BE2C (cell line): ENCODE results near the gene MINDY4B.

Experiments
- DNase-seq: peaks from one replicate; pipeline ENCODE4 v3.0.0-alpha.2; 2020
- H3K27me3 ChIP-seq: fragments of 250-450 bp; sonication (Bioruptor Pico); 2 replicates; pipeline ENCODE4 v1.5.1; 2020; ENCODE audit warnings: mild to moderate bottlenecking
- H3K36me3 ChIP-seq: fragments of 250-450 bp; sonication (Bioruptor Pico); 2 replicates; pipeline ENCODE4 v1.5.1; 2020; ENCODE audit warnings: mild to moderate bottlenecking
- H3K4me1 ChIP-seq: fragments of 250-450 bp; sonication (Bioruptor Pico); 2 replicates; pipeline ENCODE4 v1.5.1; 2020
- H3K4me3 ChIP-seq: 2 replicates; pipeline ENCODE4 v1.5.1; 2011; ENCODE audit warnings: low read depth, low read length
- H3K9me3 ChIP-seq: fragments of 250-450 bp; sonication (Bioruptor Pico); 2 replicates; pipeline ENCODE4 v1.5.1; 2020
- CTCF ChIP-seq: IDR thresholded peaks from 2 replicates; pipeline ENCODE4 v1.5.1; 2012; ENCODE audit warnings: mild to moderate bottlenecking, low read depth, low read length

MINDY4B gene

GRCh38 chr3:150897592-150897991, 7.6 kb downstream of the MINDY4B start:
- no peak for DNase-seq
- no peak for TF ChIP-seq CTCF
- Histone ChIP-seq H3K9me3 (no peaks in the 10 kb centered on the region), H3K36me3 (no peaks in the 10 kb centered on the region), H3K4me1 (no peaks in the 10 kb centered on the region; the same call in 1 of the 2 replicates), H3K27me3 (peaks cover 3% of the 10 kb centered on the region), H3K4me3 (no peak overlapping the region)

- Histone ChIP-seq H3K9me3 (no peaks in the 10 kb centered on the region; the same call in 1 of the 2 replicates), H3K27me3 (peaks cover 3% of the 10 kb centered on the region; the same call in 1 of the 2 replicates), H3K4me3 (no peak overlapping the region), H3K4me1 (no peaks in the 10 kb centered on the region), H3K36me3 (no peaks in the 10 kb centered on the region)
- no peak for TF ChIP-seq CTCF
- no peak for DNase-seq
These were observed 14.4 kb downstream of the MINDY4B start for GRCh38 chr3:150890831-150891230.

GRCh38 chr3:150890295-150890694, 14.9 kb downstream of the MINDY4B start:
- Histone ChIP-seq H3K36me3 (no peaks in the 10 kb centered on the region), H3K27me3 (0 out of 2 replicates have a peak, but pooled peaks cover 3% of the 10 kb centered on the region), H3K4me3 (no peak overlapping the region), H3K4me1 (no peaks in the 10 kb centered on the region), H3K9me3 (no peaks in the 10 kb centered on the region; the same call in 1 of the 2 replicates)
- no peak for DNase-seq
- TF ChIP-seq CTCF = no peak

- peaks cover 8% of the 10 kb centered on the region; the same call in 1 of the 2 replicates for H3K27me3 ChIP-seq
- H3K36me3 ChIP-seq = no peaks in the 10 kb centered on the region
- no peaks in the 10 kb centered on the region for H3K4me1 ChIP-seq
- DNase-seq = no peak
- TF ChIP-seq CTCF = no peak
- no peak overlapping the region for H3K4me3 ChIP-seq
- no peaks in the 10 kb centered on the region; the same call in 1 of the 2 replicates for H3K9me3 ChIP-seq
These were observed 16.1 kb downstream of the MINDY4B start for GRCh38 chr3:150889106-150889505.

GRCh38 chr3:150887031-150887430, 18.2 kb downstream of the MINDY4B start:
- no peaks in the 10 kb centered on the region for H3K4me1 ChIP-seq
- no peak overlapping the region for H3K4me3 ChIP-seq
- no peak for DNase-seq
- peaks cover 18% of the 10 kb centered on the region; the same call in 1 of the 2 replicates for H3K27me3 ChIP-seq
- no peaks in the 10 kb centered on the region; the same call in 1 of the 2 replicates for H3K9me3 ChIP-seq
- H3K36me3 ChIP-seq = no peaks in the 10 kb centered on the region
- no peak for TF ChIP-seq CTCF

GRCh38 chr3:150885535-150885934, 19.7 kb downstream of the MINDY4B start:
- H3K36me3 ChIP-seq = no peaks in the 10 kb centered on the region

More at GRCh38 chr3:150885535-150885934, 19.7 kb downstream of the MINDY4B start:
- no peaks in the 10 kb centered on the region; the same call in 1 of the 2 replicates for H3K9me3 ChIP-seq
- no peak overlapping the region for H3K4me3 ChIP-seq
- H3K4me1 ChIP-seq = no peaks in the 10 kb centered on the region
- peaks cover 18% of the 10 kb centered on the region; the same call in 1 of the 2 replicates for H3K27me3 ChIP-seq
- no peak for DNase-seq
- TF ChIP-seq CTCF = no peak
